Measurements from ENCODE around the gene HTRA3. TPM values are rescaled to one million over a fixed set of nuclear protein-coding genes. Genes with fewer than 3 reads are reported as not detected.

HTRA3 gene
- total RNA-seq, 4 donors from 2014 or later, result 4.0 to 18.2 (median 11.4) TPM

GRCh38 chr4:8236106-8236919, 33.2 kb upstream of the HTRA3 start:
- intact Hi-C loops (cut with DNase I; ENCODE audit: low total_unique reads), result no loop called here
- WGBS, 2 donors, result 78 to 84% methylated on average over 16 to 22 of the region's 24 CpGs
- H3K4me3 ChIP-seq (ENCODE audit: low read depth, poor library complexity, severe bottlenecking), result no peak overlapping the region
- TF ChIP-seq POLR2A (IDR thresholded peaks at IDR 0.05), result no peak
- TF ChIP-seq, protein P1, sequence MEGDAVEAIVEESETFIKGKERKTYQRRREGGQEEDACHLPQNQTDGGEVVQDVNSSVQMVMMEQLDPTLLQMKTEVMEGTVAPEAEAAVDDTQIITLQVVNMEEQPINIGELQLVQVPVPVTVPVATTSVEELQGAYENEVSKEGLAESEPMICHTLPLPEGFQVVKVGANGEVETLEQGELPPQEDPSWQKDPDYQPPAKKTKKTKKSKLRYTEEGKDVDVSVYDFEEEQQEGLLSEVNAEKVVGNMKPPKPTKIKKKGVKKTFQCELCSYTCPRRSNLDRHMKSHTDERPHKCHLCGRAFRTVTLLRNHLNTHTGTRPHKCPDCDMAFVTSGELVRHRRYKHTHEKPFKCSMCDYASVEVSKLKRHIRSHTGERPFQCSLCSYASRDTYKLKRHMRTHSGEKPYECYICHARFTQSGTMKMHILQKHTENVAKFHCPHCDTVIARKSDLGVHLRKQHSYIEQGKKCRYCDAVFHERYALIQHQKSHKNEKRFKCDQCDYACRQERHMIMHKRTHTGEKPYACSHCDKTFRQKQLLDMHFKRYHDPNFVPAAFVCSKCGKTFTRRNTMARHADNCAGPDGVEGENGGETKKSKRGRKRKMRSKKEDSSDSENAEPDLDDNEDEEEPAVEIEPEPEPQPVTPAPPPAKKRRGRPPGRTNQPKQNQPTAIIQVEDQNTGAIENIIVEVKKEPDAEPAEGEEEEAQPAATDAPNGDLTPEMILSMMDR (IDR thresholded peaks at IDR 0.05), result no peak
- no peak for DNase-seq (ENCODE audit: low spot score in 2 of 2)

DNA sequence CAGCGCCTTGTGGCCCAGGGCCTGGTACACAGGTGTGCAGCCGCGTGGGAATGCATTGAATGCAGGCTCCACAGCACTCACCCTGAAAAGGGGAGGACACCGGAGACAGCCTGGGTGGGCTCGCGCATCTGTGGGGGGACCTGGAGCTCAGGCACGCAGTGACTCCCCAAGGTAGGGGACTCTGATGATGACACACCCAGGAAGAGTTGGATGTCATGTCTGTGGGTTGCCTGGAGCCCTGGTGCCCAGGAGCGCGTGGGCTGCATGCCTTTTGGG, 32.7 kb upstream of the HTRA3 start:
- DNase-seq (ENCODE audit: low spot score in 2 of 2), result no peak
- 93 to 94% methylated on average over 9 of the region's 9 CpGs for WGBS, 2 donors
- TF ChIP-seq POLR2A (IDR thresholded peaks at IDR 0.05), result no peak
- TF ChIP-seq, protein P1 (IDR thresholded peaks at IDR 0.05), result no peak

DNA sequence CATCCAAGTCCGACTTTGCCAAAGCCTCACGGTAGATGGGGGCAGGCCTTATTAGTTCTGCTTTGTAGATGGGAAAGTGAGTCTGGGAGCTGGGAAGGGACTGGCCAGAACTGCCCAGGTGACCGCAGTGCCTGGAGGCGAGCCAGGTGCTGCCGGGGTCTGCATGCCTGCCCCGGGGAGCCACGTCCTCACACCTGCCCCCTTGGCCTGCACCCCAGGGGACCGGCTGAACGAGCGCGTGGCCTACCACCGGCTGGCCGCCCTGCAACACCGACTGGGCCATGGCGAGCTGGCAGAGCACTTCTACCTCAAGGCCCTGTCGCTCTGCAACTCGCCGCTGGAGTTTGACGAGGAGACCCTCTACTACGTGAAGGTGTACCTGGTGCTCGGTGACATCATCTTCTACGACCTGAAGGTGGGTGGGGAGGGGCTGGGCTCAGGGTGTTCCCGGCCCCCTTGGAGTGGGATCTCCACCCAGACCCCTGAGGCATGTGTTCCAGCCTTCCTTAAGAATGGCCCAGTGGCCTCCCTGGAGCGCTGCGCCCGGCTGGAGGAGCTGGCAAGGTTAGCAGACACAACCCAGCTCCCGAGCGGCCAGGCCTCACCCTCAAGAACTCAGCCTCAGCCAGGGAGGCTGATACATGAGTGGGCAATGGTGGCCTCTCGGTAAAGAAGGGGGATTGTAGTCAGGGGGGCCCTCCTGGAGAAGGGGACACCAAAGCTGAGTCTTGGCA, 32.1 kb upstream of the HTRA3 start:
- DNase-seq (ENCODE audit: low spot score in 2 of 2), result no peak
- no peak overlapping the region for H3K4me3 ChIP-seq (ENCODE audit: low read depth, poor library complexity, severe bottlenecking)
- TF ChIP-seq, protein P1 (IDR thresholded peaks at IDR 0.05), result no peak
- intact Hi-C loops (cut with DNase I; ENCODE audit: low total_unique reads), result no loop called here
- 90% methylated on average over 27 to 28 of the region's 29 CpGs for WGBS, 2 donors

More for the DNA sequence above, 32.7 kb upstream of the HTRA3 start:
- H3K4me3 ChIP-seq (ENCODE audit: low read depth, poor library complexity, severe bottlenecking), result no peak overlapping the region
- intact Hi-C loops (cut with DNase I; ENCODE audit: low total_unique reads), result no loop called here

- TF ChIP-seq, protein P1 (IDR thresholded peaks at IDR 0.05), result no peak
- TF ChIP-seq POLR2A (IDR thresholded peaks at IDR 0.05), result no peak
- intact Hi-C loops (cut with DNase I; ENCODE audit: low total_unique reads), result no loop called here
- DNase-seq (ENCODE audit: low spot score in 2 of 2), result no peak
- 29 to 65% methylated on average over 7 to 8 of the region's 14 CpGs for WGBS, 2 donors
- H3K4me3 ChIP-seq (ENCODE audit: low read depth, poor library complexity, severe bottlenecking), result no peak overlapping the region
Measured at GRCh38 chr4:8238036-8238511, 31.5 kb upstream of the HTRA3 start.

DNA sequence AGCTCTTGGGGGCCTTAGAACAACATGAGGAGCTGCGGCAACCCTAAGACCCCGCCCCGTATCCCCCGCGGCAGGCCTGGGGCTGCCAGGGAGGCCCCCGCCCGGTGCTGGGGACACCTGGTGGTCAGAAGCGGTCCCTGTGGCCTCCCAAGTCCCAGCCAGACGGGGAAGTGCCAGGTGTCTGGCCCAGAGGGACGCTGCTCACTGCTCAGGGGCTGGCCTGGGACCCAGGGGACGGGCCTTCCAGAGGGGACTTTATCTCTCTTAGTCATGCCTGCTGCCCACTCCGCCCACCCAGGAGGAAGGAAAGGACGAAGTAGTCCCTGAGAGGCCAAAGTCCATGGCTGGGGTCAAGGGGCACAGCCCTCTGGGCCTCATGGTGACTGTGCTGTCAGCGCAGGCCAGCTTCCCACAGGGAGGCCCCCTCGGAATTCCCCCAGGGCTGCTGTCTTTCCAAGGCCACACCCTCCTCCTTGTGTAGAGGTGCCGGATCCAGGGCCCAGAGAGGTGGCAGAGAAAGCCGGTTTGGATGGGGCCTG, 31.0 kb upstream of the HTRA3 start:
- no peak overlapping the region for H3K4me3 ChIP-seq (ENCODE audit: low read depth, poor library complexity, severe bottlenecking)
- no peak for DNase-seq (ENCODE audit: low spot score in 2 of 2)
- TF ChIP-seq POLR2A (IDR thresholded peaks at IDR 0.05), result no peak
- TF ChIP-seq, protein P1 (IDR thresholded peaks at IDR 0.05), result no peak
- intact Hi-C loops (cut with DNase I; ENCODE audit: low total_unique reads), result no loop called here
- 50 to 59% methylated on average over 7 to 13 of the region's 17 CpGs for WGBS, 2 donors

Data from lower leg skin (tissue), 4 donors.